Lower lobe of right lung (tissue), 2 donors: ENCODE data around the gene UPK2. TPM values are rescaled to one million over a fixed set of nuclear protein-coding genes. Genes with fewer than 3 reads are reported as not detected.

ENCODE experiments used
- ATAC-seq, 2 donors: fragments of 200-7000 bp; cut with Tn5 transposase; one replicate each; pipeline ENCODE4 v1.9.1; 2020 to 2022; ENCODE audit warnings: mild to moderate bottlenecking in 2 of 2, moderate library complexity in 2 of 2
- DNase-seq: peaks from one replicate; pipeline ENCODE4 v3.0.0-alpha.2; 2020
- H3K27ac ChIP-seq: fragments of 200-600 bp; one replicate; pipeline ENCODE4 v1.8.0; 2022
- H3K27me3 ChIP-seq: fragments of 200-600 bp; one replicate; pipeline ENCODE4 v1.8.0; 2022; ENCODE audit warnings: low read depth
- H3K36me3 ChIP-seq: fragments of 200-600 bp; one replicate; pipeline ENCODE4 v1.8.0; 2022; ENCODE audit warnings: mild to moderate bottlenecking
- H3K4me1 ChIP-seq: fragments of 200-600 bp; one replicate; pipeline ENCODE4 v1.8.0; 2022
- H3K4me3 ChIP-seq: fragments of 200-600 bp; one replicate; pipeline ENCODE4 v1.8.0; 2022; ENCODE audit warnings: mild to moderate bottlenecking
- H3K9me3 ChIP-seq: fragments of 200-600 bp; one replicate; pipeline ENCODE4 v1.8.0; 2022
- CTCF ChIP-seq: fragments of 200-600 bp; IDR thresholded peaks from one replicate; pipeline ENCODE4 v1.8.0; 2022; ENCODE audit warnings: antibody characterized with exemption, mild to moderate bottlenecking
- intact Hi-C: fragments of 100-400 bp; cut with DNase I; formaldehyde crosslinking; loops from one replicate; pipeline ENCODE4 v1.11.0; 2022
- total RNA-seq: library from RNA; stranded (reverse); fragmentation: NEBNext Ultra II Directional; extraction: Animal tissue kit (Norgen Biotek cat#: 25700); gene quantifications from one replicate; pipeline ENCODE4 v1.2.1, GENCODE V29; 2021
- donor health status: DM: no; HTN: yes; CAD: no; lungs with severe emphysema.

UPK2 gene
- total RNA-seq, 1 donor from 2014 or later = not detected

GRCh38 chr11:118938491-118939403 is 17.4 kb upstream of the UPK2 start:
- intact Hi-C loops = no loop called here
- Histone ChIP-seq H3K27ac (no peak overlapping the region), H3K36me3 (no peaks in the 10 kb centered on the region), H3K4me1 (no peaks in the 10 kb centered on the region), H3K9me3 (no peaks in the 10 kb centered on the region), H3K27me3 (no peaks in the 10 kb centered on the region), H3K4me3 (no peak overlapping the region)
- ATAC-seq (peak; percentile 74 to 76), DNase-seq (peak; percentile 75)
- TF ChIP-seq CTCF = no peak

- no peak for ATAC-seq
- no peak overlapping the region for H3K27ac ChIP-seq
- no peaks in the 10 kb centered on the region for H3K4me1 ChIP-seq
- peaks cover 3% of the 10 kb centered on the region for H3K27me3 ChIP-seq
- no peaks in the 10 kb centered on the region for H3K36me3 ChIP-seq
- intact Hi-C loops = no loop called here
- DNase-seq = no peak
- H3K9me3 ChIP-seq = no peaks in the 10 kb centered on the region
- H3K4me3 ChIP-seq = no peak overlapping the region
- TF ChIP-seq CTCF = no peak
Observed at GRCh38 chr11:118939404-118939915, 16.6 kb upstream of the UPK2 start.

GRCh38 chr11:118939953-118940598 is 16.0 kb upstream of the UPK2 start:
- ATAC-seq = peak; percentile 18 to 35
- intact Hi-C loops = no loop called here
- H3K27ac ChIP-seq = no peak overlapping the region
- H3K27me3 ChIP-seq = peaks cover 3% of the 10 kb centered on the region
- no peaks in the 10 kb centered on the region for H3K4me1 ChIP-seq
- H3K36me3 ChIP-seq = no peaks in the 10 kb centered on the region
- no peaks in the 10 kb centered on the region for H3K9me3 ChIP-seq
- H3K4me3 ChIP-seq = no peak overlapping the region
- no peak for TF ChIP-seq CTCF
- no peak for DNase-seq

GRCh38 chr11:118947091-118947490 is 9.0 kb upstream of the UPK2 start:
- no peak for DNase-seq
- H3K9me3 ChIP-seq = no peaks in the 10 kb centered on the region
- no peak for ATAC-seq
- intact Hi-C loops = no loop called here
- H3K27ac ChIP-seq = no peak overlapping the region
- no peaks in the 10 kb centered on the region for H3K36me3 ChIP-seq
- peaks cover 10% of the 10 kb centered on the region for H3K27me3 ChIP-seq
- no peaks in the 10 kb centered on the region for H3K4me1 ChIP-seq
- no peak overlapping the region for H3K4me3 ChIP-seq
- no peak for TF ChIP-seq CTCF

- peaks cover 12% of the 10 kb centered on the region for H3K27me3 ChIP-seq
- intact Hi-C loops = no loop called here
- H3K4me3 ChIP-seq = no peak overlapping the region
- H3K27ac ChIP-seq = no peak overlapping the region
- ATAC-seq (no peak), DNase-seq (no peak)
- no peak for TF ChIP-seq CTCF
- no peaks in the 10 kb centered on the region for H3K9me3 ChIP-seq
- no peaks in the 10 kb centered on the region for H3K36me3 ChIP-seq
- H3K4me1 ChIP-seq = no peaks in the 10 kb centered on the region
Observed at GRCh38 chr11:118948000-118948399, 8.1 kb upstream of the UPK2 start.
